ENCODE measurements around the gene CES3.

The CES3 gene

GRCh38 chr16:66961065-66961744 is at the start of gene CES3:
CES3 (plus strand) TSS chr16:66961266; CDS start chr16:66961308, 42 bp downstream.
- FAIRE-seq: no peak

- FAIRE-seq: no peak
Observed at GRCh38 chr16:66911801-66912200, 49.3 kb upstream of the CES3 start.

GRCh38 chr16:66913081-66913480 is 48.0 kb upstream of the CES3 start:
- no peak for FAIRE-seq

- no peak for FAIRE-seq
Observed at GRCh38 chr16:66913711-66914110, 47.4 kb upstream of the CES3 start.

- no peak for FAIRE-seq
Observed at GRCh38 chr16:66914541-66914940, 46.5 kb upstream of the CES3 start.

- FAIRE-seq: no peak
Observed at GRCh38 chr16:66915041-66915440, 46.0 kb upstream of the CES3 start.

GRCh38 chr16:66916518-66916917 is 44.5 kb upstream of the CES3 start:
- no peak for FAIRE-seq

- FAIRE-seq: no peak
Observed at GRCh38 chr16:66917741-66918140, 43.3 kb upstream of the CES3 start.

- no peak for FAIRE-seq
Observed at GRCh38 chr16:66918355-66918754, 42.7 kb upstream of the CES3 start.

- no peak for FAIRE-seq
Observed at GRCh38 chr16:66918803-66919568, 42.1 kb upstream of the CES3 start, which contains the start of gene CDH16. CDH16 (minus strand) TSS chr16:66918885; CDS start chr16:66918065, 820 bp downstream.

- no peak for FAIRE-seq
Observed at GRCh38 chr16:66919569-66920298, 41.3 kb upstream of the CES3 start.

- no peak for FAIRE-seq
Observed at GRCh38 chr16:66920299-66920590, 40.8 kb upstream of the CES3 start.

- FAIRE-seq: no peak
Observed at GRCh38 chr16:66920924-66921680, 40.0 kb upstream of the CES3 start.

- no peak for FAIRE-seq
Observed at GRCh38 chr16:66921729-66922450, 39.2 kb upstream of the CES3 start.

GRCh38 chr16:66923247-66923731 is 37.8 kb upstream of the CES3 start:
- FAIRE-seq: no peak

- FAIRE-seq: no peak
Observed at GRCh38 chr16:66923866-66924265, 37.2 kb upstream of the CES3 start.

- no peak for FAIRE-seq
Observed at GRCh38 chr16:66924527-66925321, 36.3 kb upstream of the CES3 start.

- FAIRE-seq: no peak
Observed at GRCh38 chr16:66925322-66925840, 35.7 kb upstream of the CES3 start, which contains the start of gene RRAD. RRAD (minus strand) TSS chr16:66925535; CDS start chr16:66925179, 356 bp downstream.

GRCh38 chr16:66926171-66926947 is 34.7 kb upstream of the CES3 start:
- FAIRE-seq: no peak

GRCh38 chr16:66926961-66927436 is 34.1 kb upstream of the CES3 start:
- FAIRE-seq: no peak
